SK-N-SH treated with all-trans-retinoic acid at 6 μM for 48 hours (cell line): ENCODE measurements around the gene PTPRD.

Experiments used
- ATAC-seq: fragments of 200-7000 bp; cut with Tn5 transposase; 3 replicates; pipeline ENCODE4 v1.9.1; 2020; ENCODE audit warnings: mild to moderate bottlenecking, moderate library complexity
- ARNTL ChIP-seq: fragments of 450-650 bp; formaldehyde crosslinking; IDR thresholded peaks from 2 replicates; pipeline ENCODE4 v1.5.0; 2020; ENCODE audit warnings: low read depth, mild to moderate bottlenecking, moderate library complexity, borderline replicate concordance
- BACH2 ChIP-seq: fragments of 250-450 bp; sonication (Bioruptor Pico); IDR thresholded peaks from 2 replicates; pipeline ENCODE4 v1.9.0; 2021; ENCODE audit warnings: mild to moderate bottlenecking, borderline replicate concordance
- CSDC2 ChIP-seq: fragments of 250-450 bp; sonication (Bioruptor Pico); IDR thresholded peaks from 2 replicates; pipeline ENCODE4 v1.5.0; 2020; ENCODE audit warnings: mild to moderate bottlenecking, moderate library complexity
- ESRRG ChIP-seq: fragments of 250-450 bp; sonication (Bioruptor Pico); IDR thresholded peaks from 2 replicates; pipeline ENCODE4 v1.6.1; 2021; ENCODE audit warnings: mild to moderate bottlenecking
- GLIS3 ChIP-seq: fragments of 250-450 bp; sonication (Bioruptor Pico); IDR thresholded peaks from 2 replicates; pipeline ENCODE4 v1.5.0; 2020; ENCODE audit warnings: mild to moderate bottlenecking, moderate library complexity
- ISL1 ChIP-seq: fragments of 250-450 bp; sonication (Bioruptor Pico); IDR thresholded peaks from 2 replicates; pipeline ENCODE4 v2.1.2; 2022; ENCODE audit warnings: mild to moderate bottlenecking, moderate library complexity
- OSR1 ChIP-seq: fragments of 250-450 bp; sonication (Bioruptor Pico); IDR thresholded peaks from 2 replicates; pipeline ENCODE4 v1.8.0; 2022; ENCODE audit warnings: moderate library complexity, mild to moderate bottlenecking, inconsistent platforms
- PPARA ChIP-seq: fragments of 250-450 bp; sonication (Bioruptor Pico); IDR thresholded peaks from 2 replicates; pipeline ENCODE4 v1.5.0; 2020; ENCODE audit warnings: mild to moderate bottlenecking, borderline replicate concordance
- RARB ChIP-seq: fragments of 250-450 bp; sonication (Bioruptor Pico); IDR thresholded peaks from 2 replicates; pipeline ENCODE4 v1.8.0; 2021; ENCODE audit warnings: mild to moderate bottlenecking, moderate library complexity
- SNAI2 ChIP-seq: fragments of 250-450 bp; sonication (Bioruptor Pico); IDR thresholded peaks from 2 replicates; pipeline ENCODE4 v1.5.0; 2020; ENCODE audit warnings: mild to moderate bottlenecking, moderate library complexity
- TCF4 ChIP-seq: fragments of 250-450 bp; sonication (Bioruptor Pico); IDR thresholded peaks from 2 replicates; pipeline ENCODE4 v1.8.0; 2021; ENCODE audit warnings: mild to moderate bottlenecking, moderate library complexity, borderline replicate concordance
- TOX ChIP-seq: fragments of 250-450 bp; sonication (Bioruptor Pico); IDR thresholded peaks from 2 replicates; pipeline ENCODE4 v1.8.0; 2021; ENCODE audit warnings: mild to moderate bottlenecking, moderate library complexity, borderline replicate concordance
- ZC3H10 ChIP-seq: fragments of 250-450 bp; sonication (Bioruptor Pico); IDR thresholded peaks from 2 replicates; pipeline ENCODE4 v1.5.1; 2021; ENCODE audit warnings: mild to moderate bottlenecking, moderate library complexity
- ZFP3 ChIP-seq: fragments of 250-450 bp; sonication (Bioruptor Pico); IDR thresholded peaks from 2 replicates; pipeline ENCODE4 v1.5.0; 2020; ENCODE audit warnings: mild to moderate bottlenecking, moderate library complexity
- ZNF8 ChIP-seq: fragments of 450-650 bp; formaldehyde crosslinking; IDR thresholded peaks from 2 replicates; pipeline ENCODE4 v1.5.0; 2020; ENCODE audit warnings: mild to moderate bottlenecking, moderate library complexity
- TF ChIP-seq, protein P1 (sequence below): fragments of 250-450 bp; sonication (Bioruptor Pico); IDR thresholded peaks from 2 replicates; pipeline ENCODE4 v1.5.1; 2020; ENCODE audit warnings: low read depth, mild to moderate bottlenecking, moderate library complexity
- TF ChIP-seq, protein P2 (sequence below): fragments of 250-450 bp; sonication (Bioruptor Pico); IDR thresholded peaks from 2 replicates; pipeline ENCODE4 v1.5.1; 2021; ENCODE audit warnings: mild to moderate bottlenecking, moderate library complexity
- TF ChIP-seq, protein P3 (sequence below): fragments of 250-450 bp; sonication (Bioruptor Pico); IDR thresholded peaks from 2 replicates; pipeline ENCODE4 v1.8.0; 2020; ENCODE audit warnings: mild to moderate bottlenecking, moderate library complexity, borderline replicate concordance
- TF ChIP-seq, protein P4 (sequence below): fragments of 250-450 bp; sonication (Bioruptor Pico); IDR thresholded peaks from 2 replicates; pipeline ENCODE4 v1.5.0; 2020; ENCODE audit warnings: mild to moderate bottlenecking, moderate library complexity
- TF ChIP-seq, protein P5 (sequence below): fragments of 250-450 bp; sonication (Bioruptor Pico); IDR thresholded peaks from 2 replicates; pipeline ENCODE4 v1.8.0; 2021; ENCODE audit warnings: low read depth, mild to moderate bottlenecking, moderate library complexity, borderline replicate concordance

Gene PTPRD

DNA sequence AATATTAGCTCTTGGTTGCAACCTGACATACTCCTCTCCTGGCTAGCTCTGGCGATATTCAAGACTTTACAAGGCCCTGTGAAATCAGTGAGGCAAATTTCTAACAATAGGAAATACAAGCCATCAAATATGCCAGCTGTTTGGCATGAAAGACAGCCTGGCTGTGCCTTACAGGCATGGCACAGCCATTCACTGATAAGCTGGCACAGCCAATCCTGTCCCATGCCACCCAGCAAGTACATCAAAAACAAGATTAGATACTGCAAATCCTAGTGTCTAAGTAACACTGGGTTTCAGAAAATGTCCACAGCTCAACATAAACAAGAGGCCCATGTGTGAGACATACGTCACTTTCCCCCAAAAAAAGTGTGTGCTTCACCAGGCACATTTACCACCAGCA is 1767.4 kb downstream of the PTPRD start:
- no peak for TF ChIP-seq CSDC2
- no peak for TF ChIP-seq PPARA (CRISPR knock-in tag)
- TF ChIP-seq GLIS3 (CRISPR knock-in tag) = no peak
- TF ChIP-seq ZC3H10 (CRISPR knock-in tag) = no peak
- no peak for TF ChIP-seq BACH2
- TF ChIP-seq, protein P1, sequence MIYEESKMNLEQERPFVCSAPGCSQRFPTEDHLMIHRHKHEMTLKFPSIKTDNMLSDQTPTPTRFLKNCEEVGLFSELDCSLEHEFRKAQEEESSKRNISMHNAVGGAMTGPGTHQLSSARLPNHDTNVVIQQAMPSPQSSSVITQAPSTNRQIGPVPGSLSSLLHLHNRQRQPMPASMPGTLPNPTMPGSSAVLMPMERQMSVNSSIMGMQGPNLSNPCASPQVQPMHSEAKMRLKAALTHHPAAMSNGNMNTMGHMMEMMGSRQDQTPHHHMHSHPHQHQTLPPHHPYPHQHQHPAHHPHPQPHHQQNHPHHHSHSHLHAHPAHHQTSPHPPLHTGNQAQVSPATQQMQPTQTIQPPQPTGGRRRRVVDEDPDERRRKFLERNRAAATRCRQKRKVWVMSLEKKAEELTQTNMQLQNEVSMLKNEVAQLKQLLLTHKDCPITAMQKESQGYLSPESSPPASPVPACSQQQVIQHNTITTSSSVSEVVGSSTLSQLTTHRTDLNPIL (CRISPR knock-in tag) = no peak
- no peak for TF ChIP-seq OSR1 (CRISPR knock-in tag)
- TF ChIP-seq ISL1 = no peak
- TF ChIP-seq ZNF8 (CRISPR knock-in tag) = no peak
- TF ChIP-seq, protein P2, sequence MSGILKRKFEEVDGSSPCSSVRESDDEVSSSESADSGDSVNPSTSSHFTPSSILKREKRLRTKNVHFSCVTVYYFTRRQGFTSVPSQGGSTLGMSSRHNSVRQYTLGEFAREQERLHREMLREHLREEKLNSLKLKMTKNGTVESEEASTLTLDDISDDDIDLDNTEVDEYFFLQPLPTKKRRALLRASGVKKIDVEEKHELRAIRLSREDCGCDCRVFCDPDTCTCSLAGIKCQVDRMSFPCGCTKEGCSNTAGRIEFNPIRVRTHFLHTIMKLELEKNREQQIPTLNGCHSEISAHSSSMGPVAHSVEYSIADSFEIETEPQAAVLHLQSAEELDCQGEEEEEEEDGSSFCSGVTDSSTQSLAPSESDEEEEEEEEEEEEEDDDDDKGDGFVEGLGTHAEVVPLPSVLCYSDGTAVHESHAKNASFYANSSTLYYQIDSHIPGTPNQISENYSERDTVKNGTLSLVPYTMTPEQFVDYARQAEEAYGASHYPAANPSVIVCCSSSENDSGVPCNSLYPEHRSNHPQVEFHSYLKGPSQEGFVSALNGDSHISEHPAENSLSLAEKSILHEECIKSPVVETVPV = no peak
- no peak for TF ChIP-seq ZFP3
- TF ChIP-seq, protein P3, sequence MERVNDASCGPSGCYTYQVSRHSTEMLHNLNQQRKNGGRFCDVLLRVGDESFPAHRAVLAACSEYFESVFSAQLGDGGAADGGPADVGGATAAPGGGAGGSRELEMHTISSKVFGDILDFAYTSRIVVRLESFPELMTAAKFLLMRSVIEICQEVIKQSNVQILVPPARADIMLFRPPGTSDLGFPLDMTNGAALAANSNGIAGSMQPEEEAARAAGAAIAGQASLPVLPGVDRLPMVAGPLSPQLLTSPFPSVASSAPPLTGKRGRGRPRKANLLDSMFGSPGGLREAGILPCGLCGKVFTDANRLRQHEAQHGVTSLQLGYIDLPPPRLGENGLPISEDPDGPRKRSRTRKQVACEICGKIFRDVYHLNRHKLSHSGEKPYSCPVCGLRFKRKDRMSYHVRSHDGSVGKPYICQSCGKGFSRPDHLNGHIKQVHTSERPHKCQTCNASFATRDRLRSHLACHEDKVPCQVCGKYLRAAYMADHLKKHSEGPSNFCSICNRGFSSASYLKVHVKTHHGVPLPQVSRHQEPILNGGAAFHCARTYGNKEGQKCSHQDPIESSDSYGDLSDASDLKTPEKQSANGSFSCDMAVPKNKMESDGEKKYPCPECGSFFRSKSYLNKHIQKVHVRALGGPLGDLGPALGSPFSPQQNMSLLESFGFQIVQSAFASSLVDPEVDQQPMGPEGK (CRISPR knock-in tag) = no peak
- TF ChIP-seq RARB (CRISPR knock-in tag) = no peak
- TF ChIP-seq, protein P4, sequence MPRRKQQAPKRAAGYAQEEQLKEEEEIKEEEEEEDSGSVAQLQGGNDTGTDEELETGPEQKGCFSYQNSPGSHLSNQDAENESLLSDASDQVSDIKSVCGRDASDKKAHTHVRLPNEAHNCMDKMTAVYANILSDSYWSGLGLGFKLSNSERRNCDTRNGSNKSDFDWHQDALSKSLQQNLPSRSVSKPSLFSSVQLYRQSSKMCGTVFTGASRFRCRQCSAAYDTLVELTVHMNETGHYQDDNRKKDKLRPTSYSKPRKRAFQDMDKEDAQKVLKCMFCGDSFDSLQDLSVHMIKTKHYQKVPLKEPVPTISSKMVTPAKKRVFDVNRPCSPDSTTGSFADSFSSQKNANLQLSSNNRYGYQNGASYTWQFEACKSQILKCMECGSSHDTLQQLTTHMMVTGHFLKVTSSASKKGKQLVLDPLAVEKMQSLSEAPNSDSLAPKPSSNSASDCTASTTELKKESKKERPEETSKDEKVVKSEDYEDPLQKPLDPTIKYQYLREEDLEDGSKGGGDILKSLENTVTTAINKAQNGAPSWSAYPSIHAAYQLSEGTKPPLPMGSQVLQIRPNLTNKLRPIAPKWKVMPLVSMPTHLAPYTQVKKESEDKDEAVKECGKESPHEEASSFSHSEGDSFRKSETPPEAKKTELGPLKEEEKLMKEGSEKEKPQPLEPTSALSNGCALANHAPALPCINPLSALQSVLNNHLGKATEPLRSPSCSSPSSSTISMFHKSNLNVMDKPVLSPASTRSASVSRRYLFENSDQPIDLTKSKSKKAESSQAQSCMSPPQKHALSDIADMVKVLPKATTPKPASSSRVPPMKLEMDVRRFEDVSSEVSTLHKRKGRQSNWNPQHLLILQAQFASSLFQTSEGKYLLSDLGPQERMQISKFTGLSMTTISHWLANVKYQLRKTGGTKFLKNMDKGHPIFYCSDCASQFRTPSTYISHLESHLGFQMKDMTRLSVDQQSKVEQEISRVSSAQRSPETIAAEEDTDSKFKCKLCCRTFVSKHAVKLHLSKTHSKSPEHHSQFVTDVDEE = no peak
- TF ChIP-seq, protein P5, sequence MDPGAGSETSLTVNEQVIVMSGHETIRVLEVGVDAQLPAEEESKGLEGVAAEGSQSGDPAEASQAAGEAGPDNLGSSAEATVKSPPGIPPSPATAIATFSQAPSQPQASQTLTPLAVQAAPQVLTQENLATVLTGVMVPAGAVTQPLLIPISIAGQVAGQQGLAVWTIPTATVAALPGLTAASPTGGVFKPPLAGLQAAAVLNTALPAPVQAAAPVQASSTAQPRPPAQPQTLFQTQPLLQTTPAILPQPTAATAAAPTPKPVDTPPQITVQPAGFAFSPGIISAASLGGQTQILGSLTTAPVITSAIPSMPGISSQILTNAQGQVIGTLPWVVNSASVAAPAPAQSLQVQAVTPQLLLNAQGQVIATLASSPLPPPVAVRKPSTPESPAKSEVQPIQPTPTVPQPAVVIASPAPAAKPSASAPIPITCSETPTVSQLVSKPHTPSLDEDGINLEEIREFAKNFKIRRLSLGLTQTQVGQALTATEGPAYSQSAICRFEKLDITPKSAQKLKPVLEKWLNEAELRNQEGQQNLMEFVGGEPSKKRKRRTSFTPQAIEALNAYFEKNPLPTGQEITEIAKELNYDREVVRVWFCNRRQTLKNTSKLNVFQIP (CRISPR knock-in tag) = no peak
- no peak for TF ChIP-seq TCF4 (CRISPR knock-in tag)
- ATAC-seq = no peak; the same call in 2 of the 3 replicates

DNA sequence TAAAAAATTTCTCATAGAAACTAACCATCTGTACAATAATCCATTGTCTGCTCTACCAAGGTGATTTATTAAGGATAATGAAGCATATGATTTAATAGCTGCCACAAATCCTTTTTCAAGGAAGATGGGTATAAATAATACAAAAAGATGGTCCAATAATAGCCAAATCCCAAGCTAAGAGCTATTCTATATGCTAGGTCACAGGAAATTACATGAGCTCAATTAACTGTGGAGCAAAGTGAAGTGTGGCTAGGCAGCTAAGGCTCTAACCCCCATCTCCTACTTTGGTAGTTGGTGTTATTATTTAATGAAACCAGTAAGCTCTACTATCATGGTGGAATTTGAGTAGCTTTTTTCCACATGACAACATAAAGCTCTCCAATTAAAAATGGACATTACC is 1768.3 kb downstream of the PTPRD start:
- no peak for ATAC-seq
- no peak for TF ChIP-seq TCF4 (CRISPR knock-in tag)
- TF ChIP-seq ISL1 = no peak
- no peak for TF ChIP-seq TOX (CRISPR knock-in tag)
- no peak for TF ChIP-seq ESRRG (CRISPR knock-in tag)
- TF ChIP-seq PPARA (CRISPR knock-in tag) = no peak
- no peak for TF ChIP-seq RARB (CRISPR knock-in tag)
- no peak for TF ChIP-seq SNAI2 (CRISPR knock-in tag)
- no peak for TF ChIP-seq ARNTL (CRISPR knock-in tag)
- TF ChIP-seq, protein P2 = no peak
- TF ChIP-seq OSR1 (CRISPR knock-in tag) = no peak
- TF ChIP-seq, protein P4 = no peak
